ENCODE measurements around the gene PCYT2. TPM values are rescaled to one million over a fixed set of nuclear protein-coding genes. Genes with fewer than 3 reads are reported as not detected.

Gene PCYT2
- total RNA-seq, 4 donors from 2014 or later = 36.0 to 64.9 (median 46.6) TPM

DNA sequence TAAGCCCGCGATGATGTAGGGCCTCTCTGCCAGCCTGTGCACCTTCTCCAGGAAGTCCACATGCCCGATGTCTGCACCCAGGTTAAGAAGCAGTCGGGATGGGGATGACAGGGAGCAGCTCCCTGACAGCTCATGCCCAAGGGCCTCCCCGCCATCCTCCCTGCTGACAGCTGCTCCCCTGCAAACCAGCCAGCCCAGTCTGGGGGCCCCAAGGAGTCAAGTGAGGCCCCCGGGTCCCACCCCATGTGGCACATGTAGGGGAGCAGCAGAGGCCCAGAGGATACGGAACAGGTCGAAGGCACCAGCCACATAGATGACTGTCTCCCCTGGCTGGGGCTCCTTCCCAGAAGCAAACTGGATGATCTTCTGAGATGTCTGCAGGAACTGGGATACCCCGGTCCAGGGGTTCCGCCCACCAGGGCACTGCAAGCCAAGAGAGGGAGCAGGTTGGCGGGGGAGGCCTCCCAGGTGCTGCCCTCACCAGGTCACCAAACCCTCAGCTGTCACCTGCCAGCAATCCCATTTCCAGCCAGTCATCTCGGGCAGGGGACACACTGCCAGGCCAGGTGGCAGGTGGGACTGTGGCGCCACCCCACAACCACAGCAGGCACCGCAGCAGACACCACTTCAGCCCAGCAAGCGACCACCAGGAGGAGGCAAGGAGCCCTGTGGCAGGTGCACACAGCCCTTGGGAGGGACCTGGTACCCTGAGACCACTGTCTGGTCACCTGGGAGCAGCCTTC, 4.6 kb downstream of the PCYT2 start:
- TF ChIP-seq POLR2A (IDR thresholded peaks at IDR 0.05) (no peak), CTCF (IDR thresholded peaks at IDR 0.05) (no peak), EP300 (IDR thresholded peaks at IDR 0.05) (no peak)
- Histone ChIP-seq H3K9me3 (no peaks in the 10 kb centered on the region), H3K36me3 (peaks cover 0 to 61% (median 0%) of the 10 kb centered on the region in 3 donors), H3K4me3 (no peak overlapping the region), H3K27ac (no peak overlapping the region), H3K4me1 (peaks cover 0 to 33% (median 20%) of the 10 kb centered on the region in 4 donors), H3K27me3 (peaks cover 0 to 6% of the 10 kb centered on the region in 2 donors)
- 92 to 93% methylated on average over 7 to 11 of the region's 15 CpGs for WGBS, 2 donors
- no peak for DNase-seq (ENCODE audit: low spot score in 2 of 2)

GRCh38 chr17:81905993-81906392, 5.2 kb downstream of the PCYT2 start:
- Histone ChIP-seq H3K4me1 (peaks cover 0 to 36% (median 19%) of the 10 kb centered on the region in 4 donors), H3K27me3 (peaks cover 0 to 8% of the 10 kb centered on the region in 2 donors), H3K36me3 (peaks cover 0 to 63% (median 0%) of the 10 kb centered on the region in 3 donors), H3K27ac (no peak overlapping the region), H3K4me3 (no peak overlapping the region), H3K9me3 (no peaks in the 10 kb centered on the region)
- TF ChIP-seq EP300 (IDR thresholded peaks at IDR 0.05) = no peak
- WGBS, 2 donors = 81 to 93% methylated on average over 4 to 8 of the region's 10 CpGs
- DNase-seq (ENCODE audit: low spot score in 2 of 2) = no peak

DNA sequence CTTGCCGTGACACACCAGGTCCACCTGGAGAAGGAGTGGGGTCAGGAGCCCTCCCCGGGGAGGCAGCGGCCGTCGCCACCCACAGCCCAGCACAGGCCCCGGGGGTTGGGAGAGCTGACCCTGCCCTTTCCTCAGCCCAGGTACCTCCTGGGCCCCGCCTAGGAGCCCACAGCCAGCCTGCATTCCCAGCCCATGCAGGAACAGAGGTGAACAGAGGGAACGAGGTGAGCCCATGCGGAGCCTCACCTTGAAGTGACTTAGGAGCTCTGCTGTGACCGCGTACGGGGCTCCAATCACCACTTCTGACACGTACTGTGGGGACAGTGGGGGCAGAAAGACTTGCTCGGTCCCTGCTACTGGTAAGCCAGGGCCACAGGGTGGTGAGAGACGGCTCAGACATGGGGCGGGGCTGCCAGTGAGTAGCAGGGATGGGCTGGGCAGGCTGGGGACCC, 5.7 kb downstream of the PCYT2 start:
- Histone ChIP-seq H3K9me3 (no peaks in the 10 kb centered on the region), H3K36me3 (peaks cover 0 to 68% (median 0%) of the 10 kb centered on the region in 3 donors), H3K4me3 (no peak overlapping the region), H3K4me1 (peaks cover 0 to 32% (median 16%) of the 10 kb centered on the region in 4 donors), H3K27me3 (peaks cover 0 to 8% of the 10 kb centered on the region in 2 donors), H3K27ac (no peak overlapping the region)
- TF ChIP-seq POLR2A (IDR thresholded peaks at IDR 0.05) = no peak
- no peak for TF ChIP-seq EP300 (IDR thresholded peaks at IDR 0.05)
- TF ChIP-seq CTCF (IDR thresholded peaks at IDR 0.05) = no peak
- 89 to 94% methylated on average over 13 of the region's 16 CpGs for WGBS, 2 donors
- no peak for DNase-seq (ENCODE audit: low spot score in 2 of 2)

DNA sequence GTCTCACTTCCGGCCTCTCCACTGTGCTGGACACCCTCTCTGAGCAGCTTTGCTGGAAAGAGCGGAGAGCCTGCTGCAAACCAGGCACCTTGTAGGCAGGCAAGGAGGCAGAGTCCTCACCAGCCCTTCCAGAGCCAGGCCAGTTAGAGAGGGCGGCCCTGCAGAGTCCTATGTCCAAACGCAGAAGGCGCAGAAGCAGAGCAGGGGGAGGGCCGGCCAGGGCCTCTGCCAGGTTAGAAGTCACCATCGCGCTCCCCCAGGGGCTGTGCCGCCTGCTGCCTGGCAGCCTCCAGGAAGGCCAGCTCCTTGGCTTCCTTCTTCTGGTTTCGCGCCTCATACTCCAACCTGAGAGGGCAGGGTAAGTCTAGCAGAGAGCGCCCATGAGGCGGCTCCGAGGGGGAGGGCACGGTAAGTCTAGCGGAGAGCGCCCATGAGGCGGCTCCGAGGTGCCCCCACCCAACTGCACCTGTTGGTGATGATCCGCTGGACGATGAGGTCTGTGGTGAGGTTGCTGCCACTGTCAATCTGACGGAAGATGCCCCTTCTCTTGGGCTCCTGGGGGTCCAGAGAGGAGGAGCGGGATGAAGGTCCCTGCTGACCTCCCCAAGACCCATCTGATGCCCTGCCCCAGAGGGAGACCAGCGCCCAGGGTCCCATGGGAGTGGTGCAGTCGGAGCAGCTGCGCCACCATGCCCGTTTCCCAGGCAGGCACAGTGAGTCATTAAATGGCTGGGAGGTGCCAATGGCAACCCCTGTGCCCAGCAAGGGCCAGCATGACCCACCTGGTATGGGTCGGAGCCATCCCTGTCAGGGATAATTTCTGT, 6.4 kb downstream of the PCYT2 start:
- DNase-seq (ENCODE audit: low spot score in 2 of 2) = no peak
- peaks cover 0 to 8% of the 10 kb centered on the region in 2 donors for H3K27me3 ChIP-seq
- H3K4me1 ChIP-seq = peaks cover 0 to 26% (median 10%) of the 10 kb centered on the region in 4 donors
- TF ChIP-seq EP300 (IDR thresholded peaks at IDR 0.05) (no peak), CTCF (IDR thresholded peaks at IDR 0.05) (no peak), POLR2A (IDR thresholded peaks at IDR 0.05) (no peak)
- H3K36me3 ChIP-seq = peaks cover under 1 to 74% (median 2%) of the 10 kb centered on the region in 3 donors
- H3K4me3 ChIP-seq = no peak overlapping the region
- WGBS, 2 donors = 88 to 92% methylated on average over 19 to 22 of the region's 28 CpGs
- H3K9me3 ChIP-seq = no peaks in the 10 kb centered on the region
- H3K27ac ChIP-seq = no peak overlapping the region

DNA sequence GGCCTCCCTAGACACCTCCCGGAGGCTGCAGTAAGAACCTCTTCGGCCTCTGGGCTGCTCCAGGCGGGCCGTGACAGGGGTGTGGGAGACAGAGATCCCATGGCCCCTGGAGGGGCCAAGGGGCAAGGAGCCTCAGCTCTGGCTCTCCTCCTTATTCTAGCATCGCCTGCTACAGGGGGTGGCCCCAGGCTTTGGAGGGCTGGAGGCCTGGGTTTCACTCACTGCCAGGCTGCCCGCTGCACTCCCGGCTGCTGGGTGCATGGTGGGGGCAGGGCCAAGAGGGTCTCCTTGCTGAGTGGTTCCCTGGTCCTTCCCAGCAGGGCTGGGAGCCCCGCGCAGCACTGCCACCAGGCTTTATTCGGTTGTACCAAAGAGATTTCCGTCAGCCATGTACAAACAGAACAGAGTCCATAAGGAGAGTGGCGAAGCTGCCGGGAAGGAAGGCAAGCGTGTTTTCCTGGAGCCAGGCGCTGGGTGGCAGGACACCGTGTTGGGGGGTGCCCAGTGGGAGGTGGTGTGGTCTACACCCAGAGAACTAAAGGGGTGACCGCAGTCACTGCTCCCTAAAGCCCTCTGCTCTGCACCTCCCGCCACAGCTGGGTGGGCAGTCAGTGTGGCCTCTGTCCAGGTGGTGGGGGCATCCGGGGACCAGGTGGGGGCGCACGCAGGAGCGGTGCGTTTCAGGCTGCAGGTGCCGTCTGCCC, 7.2 kb downstream of the PCYT2 start:
- 91 to 93% methylated on average over 18 to 24 of the region's 24 CpGs for WGBS, 2 donors
- no peaks in the 10 kb centered on the region for H3K9me3 ChIP-seq

More for the DNA sequence above, 7.2 kb downstream of the PCYT2 start:
- Histone ChIP-seq H3K27me3 (peaks cover 0 to 8% of the 10 kb centered on the region in 2 donors), H3K4me3 (no peak overlapping the region), H3K36me3 (peaks cover 2 to 78% (median 4%) of the 10 kb centered on the region in 3 donors), H3K4me1 (peaks cover 0 to 18% (median 9%) of the 10 kb centered on the region in 4 donors), H3K27ac (no peak overlapping the region)
- no peak for DNase-seq (ENCODE audit: low spot score in 2 of 2)
- no peak for TF ChIP-seq POLR2A (IDR thresholded peaks at IDR 0.05)
- no peak for TF ChIP-seq CTCF (IDR thresholded peaks at IDR 0.05)
- TF ChIP-seq EP300 (IDR thresholded peaks at IDR 0.05) = no peak
